WI38 (cell line): Measurements from ENCODE around the gene MT1M.

Experiments
- H3K4me3 ChIP-seq: 2 replicates; pipeline ENCODE4 v1.5.1; 2011; ENCODE audit warnings: low read depth, mild to moderate bottlenecking, control low read depth, low read length
- TF ChIP-seq, protein P1 (sequence below): IDR thresholded peaks from 2 replicates; pipeline ENCODE4 v1.5.1; 2012; ENCODE audit warnings: low read depth, mild to moderate bottlenecking, control low read depth, low read length

The MT1M gene

DNA sequence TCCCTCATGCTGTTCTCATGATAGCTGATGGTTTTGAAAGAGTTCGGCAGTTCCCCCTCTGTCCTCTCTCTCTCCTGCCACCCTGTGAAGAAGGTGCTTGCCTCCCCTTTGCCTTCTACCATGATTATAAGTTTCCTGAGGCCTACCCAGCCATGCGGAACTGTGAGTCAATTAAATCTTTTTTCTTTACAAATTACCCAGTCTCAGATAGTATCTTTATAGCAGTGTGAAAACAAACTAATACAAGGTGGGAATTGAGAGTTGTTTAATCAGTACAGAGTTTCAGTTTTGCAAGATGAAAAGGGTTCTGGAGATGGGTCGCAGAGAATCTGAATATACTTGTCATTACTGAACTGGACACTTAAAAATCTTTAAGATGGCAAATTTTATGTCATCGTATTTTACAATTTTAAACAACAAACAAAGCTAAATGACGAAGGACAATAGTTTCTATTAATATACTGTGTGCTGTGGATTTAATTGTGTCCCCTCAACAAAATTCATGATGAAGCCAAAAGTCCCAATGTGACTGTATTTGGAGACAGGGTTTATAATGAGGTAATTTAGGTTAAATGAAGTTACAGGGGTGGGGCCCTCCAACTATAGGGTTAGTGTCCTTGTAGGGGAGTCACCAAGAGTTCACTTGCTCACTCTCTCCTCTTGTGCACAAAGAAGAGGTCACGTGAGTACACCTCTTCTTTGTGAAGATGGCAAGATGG, 38.7 kb upstream of the MT1M start:
- TF ChIP-seq, protein P1, sequence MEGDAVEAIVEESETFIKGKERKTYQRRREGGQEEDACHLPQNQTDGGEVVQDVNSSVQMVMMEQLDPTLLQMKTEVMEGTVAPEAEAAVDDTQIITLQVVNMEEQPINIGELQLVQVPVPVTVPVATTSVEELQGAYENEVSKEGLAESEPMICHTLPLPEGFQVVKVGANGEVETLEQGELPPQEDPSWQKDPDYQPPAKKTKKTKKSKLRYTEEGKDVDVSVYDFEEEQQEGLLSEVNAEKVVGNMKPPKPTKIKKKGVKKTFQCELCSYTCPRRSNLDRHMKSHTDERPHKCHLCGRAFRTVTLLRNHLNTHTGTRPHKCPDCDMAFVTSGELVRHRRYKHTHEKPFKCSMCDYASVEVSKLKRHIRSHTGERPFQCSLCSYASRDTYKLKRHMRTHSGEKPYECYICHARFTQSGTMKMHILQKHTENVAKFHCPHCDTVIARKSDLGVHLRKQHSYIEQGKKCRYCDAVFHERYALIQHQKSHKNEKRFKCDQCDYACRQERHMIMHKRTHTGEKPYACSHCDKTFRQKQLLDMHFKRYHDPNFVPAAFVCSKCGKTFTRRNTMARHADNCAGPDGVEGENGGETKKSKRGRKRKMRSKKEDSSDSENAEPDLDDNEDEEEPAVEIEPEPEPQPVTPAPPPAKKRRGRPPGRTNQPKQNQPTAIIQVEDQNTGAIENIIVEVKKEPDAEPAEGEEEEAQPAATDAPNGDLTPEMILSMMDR = no peak

DNA sequence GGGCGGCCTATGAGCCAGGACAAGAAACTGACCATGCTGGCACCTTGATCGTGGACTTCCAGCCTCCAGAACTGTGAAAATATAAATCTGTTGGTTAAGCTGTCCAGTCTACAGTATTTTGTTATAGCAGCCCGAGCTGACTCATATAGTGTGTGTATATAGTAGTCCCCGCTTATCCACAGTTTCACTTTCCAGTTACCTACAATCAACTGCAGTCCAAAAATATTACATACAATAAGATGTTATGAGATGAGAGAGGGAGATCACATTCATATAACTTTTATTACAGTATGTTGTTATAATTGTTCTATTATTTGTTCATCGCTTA, 38.2 kb upstream of the MT1M start:
- TF ChIP-seq, protein P1 = no peak
- no peak overlapping the region for H3K4me3 ChIP-seq

More for the DNA sequence above, 38.7 kb upstream of the MT1M start:
- no peak overlapping the region for H3K4me3 ChIP-seq

DNA sequence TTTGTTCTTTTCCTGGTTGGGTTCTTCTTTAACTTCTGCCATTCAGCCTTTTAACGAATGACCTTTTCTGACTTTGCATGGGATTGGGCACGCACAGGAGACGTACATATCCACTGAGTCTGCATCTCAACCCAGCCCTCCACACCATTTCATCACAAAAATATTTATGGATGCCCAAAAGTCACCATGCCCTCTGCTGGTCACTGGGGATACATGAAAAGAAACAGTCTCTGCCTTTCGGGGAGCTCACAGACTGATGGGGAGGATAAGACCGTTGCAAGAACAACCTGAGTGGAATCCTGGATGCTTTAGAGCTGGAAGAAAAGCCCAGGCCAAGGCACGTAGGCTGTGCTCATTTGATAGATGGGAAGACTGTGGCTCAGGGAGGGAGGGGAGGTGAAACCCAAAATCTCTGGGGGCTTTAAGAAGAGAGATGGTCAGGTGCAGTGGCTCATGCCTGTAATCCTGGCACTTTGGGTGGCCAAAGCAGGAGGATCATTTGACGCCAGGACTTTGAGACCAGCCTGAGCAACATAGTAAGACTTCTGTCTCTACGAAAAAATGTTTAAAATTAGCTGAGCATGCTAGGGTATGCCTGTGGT, 32.0 kb upstream of the MT1M start:
- TF ChIP-seq, protein P1 = peak; percentile 64
- H3K4me3 ChIP-seq = no peak overlapping the region

DNA sequence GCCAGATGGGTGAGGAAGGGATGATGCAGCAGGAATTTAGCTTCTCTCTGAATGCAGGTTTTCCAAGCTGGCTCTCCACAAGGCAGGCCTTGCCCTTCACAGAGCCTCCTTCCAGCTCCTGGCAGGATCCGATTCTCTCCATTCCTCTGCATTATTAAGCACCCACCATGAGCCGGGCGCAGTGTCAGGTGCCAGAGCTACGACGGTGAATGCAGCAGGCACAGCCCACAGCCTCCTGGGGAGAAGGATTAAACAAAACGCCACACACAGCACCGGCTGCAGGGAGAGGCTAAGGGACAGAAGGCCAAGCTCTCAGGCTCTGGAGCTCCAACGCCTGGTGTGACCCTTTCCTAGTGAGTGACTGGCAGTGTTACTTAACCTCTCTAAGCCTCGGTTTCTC, 31.1 kb upstream of the MT1M start:
- TF ChIP-seq, protein P1 = no peak

DNA sequence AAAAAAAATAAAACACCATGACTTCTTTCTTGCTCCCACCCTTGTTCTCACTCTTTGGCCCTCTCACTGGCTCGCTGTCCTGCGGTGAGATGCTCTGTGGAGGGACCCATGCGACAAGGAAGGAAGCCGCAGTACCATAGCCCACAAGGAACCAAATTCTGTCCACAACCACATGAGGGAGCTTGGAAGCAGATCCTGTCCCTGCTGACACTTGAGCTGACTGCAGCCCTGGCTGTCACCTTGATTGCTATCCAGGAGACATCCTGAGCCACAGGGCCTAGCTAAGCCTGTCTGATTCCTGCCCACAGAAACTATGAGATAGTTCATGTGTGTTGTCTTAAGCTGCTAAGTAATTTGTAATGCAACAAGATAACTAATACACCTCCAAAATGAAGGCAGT, 28.9 kb upstream of the MT1M start:
- TF ChIP-seq, protein P1 = peak; percentile 25; the same call in 1 of the 2 replicates
- H3K4me3 ChIP-seq = no peak overlapping the region

More for the DNA sequence above, 31.1 kb upstream of the MT1M start:
- no peak overlapping the region for H3K4me3 ChIP-seq

DNA sequence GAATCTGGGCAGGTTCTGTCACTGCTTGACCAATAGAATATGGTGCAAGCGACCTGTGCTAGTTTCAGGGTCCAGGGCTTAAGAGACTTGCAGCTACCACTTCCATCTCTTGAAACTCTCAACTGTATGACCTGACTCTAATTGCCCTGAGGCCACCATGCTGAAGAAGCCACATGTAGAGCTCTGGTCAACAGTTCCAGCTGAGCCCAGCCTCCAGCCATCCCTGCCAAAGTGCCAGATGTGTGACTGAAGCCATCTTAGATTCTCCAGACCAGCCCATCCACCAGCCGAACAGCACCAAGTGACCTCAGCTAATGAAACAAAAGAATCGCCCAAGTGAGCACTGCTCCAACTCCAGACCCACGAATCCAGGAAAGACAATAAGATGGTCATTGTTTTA, 27.5 kb upstream of the MT1M start:
- TF ChIP-seq, protein P1 = no peak
- no peak overlapping the region for H3K4me3 ChIP-seq

DNA sequence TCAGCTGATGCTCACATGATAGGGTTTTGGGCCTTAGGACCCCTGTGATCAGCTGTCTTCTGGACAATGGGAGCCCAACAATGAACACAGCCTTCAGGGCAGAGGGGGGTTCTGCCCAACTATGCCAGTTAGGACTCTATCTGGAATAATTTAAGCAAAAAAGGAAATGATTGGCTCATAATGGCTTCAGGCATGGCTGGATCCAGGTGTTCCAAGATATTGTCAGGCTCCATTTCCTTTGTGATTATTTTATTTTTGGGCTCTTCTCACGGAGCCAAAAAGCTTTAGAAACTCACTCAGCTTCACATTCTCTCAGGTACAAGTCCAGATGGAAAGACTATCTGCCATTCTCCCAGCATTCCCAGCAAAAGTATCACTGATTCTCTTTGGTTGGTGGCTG, 27.0 kb upstream of the MT1M start:
- H3K4me3 ChIP-seq = no peak overlapping the region
- TF ChIP-seq, protein P1 = no peak
